WTC11 (cell line): ENCODE measurements around the gene SLC9A6.

Source experiments
- ATF3 ChIP-seq: sonication (generic); formaldehyde crosslinking; conservative IDR thresholded peaks from 2 replicates; pipeline ENCODE4 v1.8.1; 2022; ENCODE audit warnings: mild to moderate bottlenecking, missing genetic modification reagents
- CBFB ChIP-seq: sonication (generic); formaldehyde crosslinking; IDR thresholded peaks from 2 replicates; pipeline ENCODE4 v1.8.1; 2022; ENCODE audit warnings: mild to moderate bottlenecking, low read depth, missing genetic modification reagents
- CDX4 ChIP-seq: fragments of 250-450 bp; sonication (Bioruptor Pico); IDR thresholded peaks from 2 replicates; pipeline ENCODE4 v1.9.0; 2021; ENCODE audit warnings: moderate library complexity, mild to moderate bottlenecking, inconsistent platforms, borderline replicate concordance
- CREM ChIP-seq: sonication (generic); formaldehyde crosslinking; IDR thresholded peaks from 2 replicates; pipeline ENCODE4 v1.8.1; 2022; ENCODE audit warnings: mild to moderate bottlenecking, missing genetic modification reagents, moderate library complexity
- CTCF ChIP-seq: fragments of 200-600 bp; IDR thresholded peaks from 2 replicates; pipeline ENCODE4 v1.8.0; 2022; ENCODE audit warnings: antibody characterized with exemption
- ETV6 ChIP-seq: sonication (generic); formaldehyde crosslinking; IDR thresholded peaks from 2 replicates; pipeline ENCODE4 v1.8.1; 2022; ENCODE audit warnings: mild to moderate bottlenecking, missing genetic modification reagents
- NFE2L1 ChIP-seq: sonication (generic); formaldehyde crosslinking; IDR thresholded peaks from 2 replicates; pipeline ENCODE4 v1.8.1; 2023; ENCODE audit warnings: missing genetic modification reagents
- NR2C2 ChIP-seq: sonication (generic); formaldehyde crosslinking; IDR thresholded peaks from 2 replicates; pipeline ENCODE4 v1.8.0; 2022; ENCODE audit warnings: mild to moderate bottlenecking, missing genetic modification reagents
- NR3C1 ChIP-seq: sonication (generic); formaldehyde crosslinking; conservative IDR thresholded peaks from 2 replicates; pipeline ENCODE4 v1.8.1; 2023; ENCODE audit warnings: low read depth, mild to moderate bottlenecking, missing genetic modification reagents
- SP1 ChIP-seq: sonication (generic); formaldehyde crosslinking; conservative IDR thresholded peaks from 2 replicates; pipeline ENCODE4 v1.8.1; 2022; ENCODE audit warnings: missing genetic modification reagents
- USF1 ChIP-seq: sonication (generic); formaldehyde crosslinking; IDR thresholded peaks from 2 replicates; pipeline ENCODE4 v1.8.0; 2022; ENCODE audit warnings: mild to moderate bottlenecking, missing genetic modification reagents
- ZNF121 ChIP-seq: sonication (generic); formaldehyde crosslinking; IDR thresholded peaks from 2 replicates; pipeline ENCODE4 v1.8.0; 2023; ENCODE audit warnings: missing genetic modification reagents
- ZNF512 ChIP-seq: sonication (generic); formaldehyde crosslinking; IDR thresholded peaks from 2 replicates; pipeline ENCODE4 v1.8.1; 2022; ENCODE audit warnings: missing genetic modification reagents, borderline replicate concordance

- TF ChIP-seq CTCF (no peak), NFE2L1 (CRISPR knock-in tag) (no peak), ETV6 (no peak), NR2C2 (CRISPR knock-in tag) (no peak), SP1 (CRISPR knock-in tag) (no peak), USF1 (CRISPR knock-in tag) (no peak), ZNF512 (CRISPR knock-in tag) (no peak), CBFB (CRISPR knock-in tag) (no peak), ZNF121 (CRISPR knock-in tag) (no peak), CREM (CRISPR knock-in tag) (no peak), ATF3 (CRISPR knock-in tag) (no peak), CDX4 (CRISPR knock-in tag) (no peak), NR3C1 (CRISPR knock-in tag) (no peak)
Measured at GRCh38 chrX:135975421-135975820, 9.8 kb upstream of the SLC9A6 start.
